Hepatocyte (in vitro differentiated cells): ENCODE data around the gene APBA2. TPM values are rescaled to one million over a fixed set of nuclear protein-coding genes. Genes with fewer than 3 reads are reported as not detected.

Source experiments
- DNase-seq: peaks from one replicate; pipeline ENCODE4 v3.0.0-alpha.2; 2016; ENCODE audit warnings: low spot score
- H2AFZ ChIP-seq: fragments of 200-600 bp; sonication (generic); 2 replicates; pipeline ENCODE4 v1.6.0; 2016; ENCODE audit warnings: antibody characterized with exemption, mild to moderate bottlenecking
- H3K27ac ChIP-seq: fragments of 200-600 bp; sonication (generic); 2 replicates; pipeline ENCODE4 v1.5.1; 2016; ENCODE audit warnings: mild to moderate bottlenecking
- H3K27me3 ChIP-seq: fragments of 200-600 bp; sonication (generic); 2 replicates; pipeline ENCODE4 v1.6.1; 2016
- H3K36me3 ChIP-seq: fragments of 200-600 bp; sonication (generic); replicated peaks from 2 replicates; pipeline ENCODE4 v1.5.1; 2016; ENCODE audit warnings: low read depth; ENCODE audit not compliant: insufficient read depth
- H3K4me1 ChIP-seq: fragments of 200-600 bp; sonication (generic); 2 replicates; pipeline ENCODE4 v1.5.1; 2016; ENCODE audit warnings: mild to moderate bottlenecking, moderate library complexity; ENCODE audit not compliant: insufficient read depth
- H3K4me2 ChIP-seq: fragments of 200-600 bp; sonication (generic); 2 replicates; pipeline ENCODE4 v1.6.0; 2016
- H3K4me3 ChIP-seq: fragments of 200-600 bp; sonication (generic); 2 replicates; pipeline ENCODE4 v1.5.1; 2016; ENCODE audit warnings: mild to moderate bottlenecking
- H3K79me2 ChIP-seq: fragments of 200-600 bp; sonication (generic); 2 replicates; pipeline ENCODE4 v1.6.0; 2017; ENCODE audit warnings: mild to moderate bottlenecking
- H3K9me2 ChIP-seq: fragments of 200-600 bp; sonication (generic); replicated peaks from 2 replicates; pipeline ENCODE4 v1.6.0; 2017; ENCODE audit warnings: mild to moderate bottlenecking; ENCODE audit not compliant: insufficient read depth
- H3K9me3 ChIP-seq: fragments of 200-600 bp; sonication (generic); 2 replicates; pipeline ENCODE4 v1.5.1; 2016; ENCODE audit warnings: low read depth, mild to moderate bottlenecking
- H4K20me1 ChIP-seq: fragments of 200-600 bp; sonication (generic); 2 replicates; pipeline ENCODE4 v1.6.0; 2016; ENCODE audit warnings: mild to moderate bottlenecking; ENCODE audit not compliant: insufficient read depth, poor library complexity, severe bottlenecking
- EZH2 ChIP-seq: fragments of 200-600 bp; sonication (generic); IDR thresholded peaks from 2 replicates; pipeline ENCODE4 v1.6.1; 2016; ENCODE audit warnings: antibody characterized with exemption, mild to moderate bottlenecking, borderline replicate concordance
- EZH2phosphoT487 ChIP-seq: fragments of 200-600 bp; sonication (generic); IDR thresholded peaks from one replicate; pipeline ENCODE4 v1.6.1; 2018; ENCODE audit warnings: antibody characterized with exemption, mild to moderate bottlenecking, low read depth, moderate library complexity; ENCODE audit not compliant: unreplicated experiment, severe bottlenecking
- WGBS: methylation state at CpG from one replicate; pipeline ENCODE4 v1.1.6; 2016; ENCODE audit warnings: low lambda C conversion rate; ENCODE audit errors: missing lambda C conversion rate; 5-methylcytosine and 5-hydroxymethylcytosine counted together
- polyA plus RNA-seq: library from polyadenylated mRNA; unstranded; fragments of >200 nt; fragmentation: Nextera tagmentation; extraction: Ambion mirVana; gene quantifications from 2 replicates; pipeline ENCODE4 v1.2.1, GENCODE V29; 2016
- total RNA-seq: library from RNA; depleted of rRNA; stranded (reverse); fragments of >200 nt; gene quantifications from 2 replicates; pipeline ENCODE4 v1.2.3, GENCODE V29; 2014
- TF ChIP-seq, protein P1 (sequence below): fragments of 200-600 bp; sonication (generic); IDR thresholded peaks from 2 replicates; pipeline ENCODE4 v1.5.1; 2016; ENCODE audit warnings: antibody characterized with exemption, mild to moderate bottlenecking; ENCODE audit not compliant: poor library complexity

The APBA2 gene
- total and polyA plus RNA-seq, 2 experiments from 2014 or later, result 8.4 to 10.1 TPM

DNA sequence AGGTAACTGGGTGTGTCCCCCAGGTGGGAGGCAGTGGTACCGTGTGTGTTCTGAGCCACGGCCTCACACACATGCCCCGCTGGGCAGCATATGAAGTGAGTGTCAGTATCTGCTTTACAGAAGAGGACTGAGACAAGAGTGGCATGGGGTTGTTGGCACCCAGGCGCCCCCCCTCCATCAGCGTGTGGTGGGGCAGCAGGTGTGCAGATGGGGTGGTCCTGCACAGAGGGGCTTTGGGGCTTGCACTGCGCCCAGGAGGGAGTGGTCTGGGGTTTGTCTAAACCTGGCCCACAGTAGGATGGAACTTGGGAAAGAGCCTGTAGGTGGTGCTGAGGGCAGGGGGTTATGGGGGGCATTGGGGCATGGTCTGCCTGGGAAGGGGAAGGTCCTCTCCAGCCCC is 176.0 kb downstream of the APBA2 start:
- WGBS, result 97% methylated on average over 6 of the region's 6 CpGs
- H2AFZ ChIP-seq, result no peak overlapping the region

DNA sequence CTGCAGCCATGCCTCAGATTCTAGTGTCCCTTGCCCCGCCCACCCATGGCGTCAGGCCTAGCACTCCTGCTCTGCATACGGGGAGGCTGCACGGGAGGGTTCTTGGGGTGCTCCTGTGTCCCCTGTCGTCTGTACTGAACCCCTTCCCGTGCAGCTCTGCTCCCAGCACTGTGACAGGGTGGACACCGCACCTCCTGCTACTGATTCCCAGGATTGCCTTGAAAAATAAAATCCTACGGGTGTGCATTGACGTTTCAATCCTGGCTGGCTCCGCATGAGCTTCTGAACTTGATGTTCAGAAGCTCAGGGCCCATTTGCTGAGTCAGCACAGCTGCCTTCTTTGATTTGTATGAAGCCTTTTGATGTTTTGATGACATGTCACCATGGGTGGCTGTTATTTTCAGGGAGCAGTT is 176.4 kb downstream of the APBA2 start:
- Histone ChIP-seq H2AFZ (no peak overlapping the region), H3K4me1 (no peaks in the 10 kb centered on the region), H4K20me1 (no peaks in the 10 kb centered on the region), H3K27me3 (no peaks in the 10 kb centered on the region), H3K9me2 (no peaks in the 10 kb centered on the region), H3K27ac (no peak overlapping the region), H3K9me3 (no peaks in the 10 kb centered on the region), H3K4me2 (no peak overlapping the region), H3K4me3 (no peak overlapping the region), H3K36me3 (no peaks in the 10 kb centered on the region), H3K79me2 (no peaks in the 10 kb centered on the region)
- WGBS, result 76% methylated on average over 7 of the region's 10 CpGs
- TF ChIP-seq EZH2, result no peak
- TF ChIP-seq EZH2phosphoT487, result no peak
- TF ChIP-seq, protein P1, sequence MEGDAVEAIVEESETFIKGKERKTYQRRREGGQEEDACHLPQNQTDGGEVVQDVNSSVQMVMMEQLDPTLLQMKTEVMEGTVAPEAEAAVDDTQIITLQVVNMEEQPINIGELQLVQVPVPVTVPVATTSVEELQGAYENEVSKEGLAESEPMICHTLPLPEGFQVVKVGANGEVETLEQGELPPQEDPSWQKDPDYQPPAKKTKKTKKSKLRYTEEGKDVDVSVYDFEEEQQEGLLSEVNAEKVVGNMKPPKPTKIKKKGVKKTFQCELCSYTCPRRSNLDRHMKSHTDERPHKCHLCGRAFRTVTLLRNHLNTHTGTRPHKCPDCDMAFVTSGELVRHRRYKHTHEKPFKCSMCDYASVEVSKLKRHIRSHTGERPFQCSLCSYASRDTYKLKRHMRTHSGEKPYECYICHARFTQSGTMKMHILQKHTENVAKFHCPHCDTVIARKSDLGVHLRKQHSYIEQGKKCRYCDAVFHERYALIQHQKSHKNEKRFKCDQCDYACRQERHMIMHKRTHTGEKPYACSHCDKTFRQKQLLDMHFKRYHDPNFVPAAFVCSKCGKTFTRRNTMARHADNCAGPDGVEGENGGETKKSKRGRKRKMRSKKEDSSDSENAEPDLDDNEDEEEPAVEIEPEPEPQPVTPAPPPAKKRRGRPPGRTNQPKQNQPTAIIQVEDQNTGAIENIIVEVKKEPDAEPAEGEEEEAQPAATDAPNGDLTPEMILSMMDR, result no peak
- no peak for DNase-seq

More for the DNA sequence above, 176.0 kb downstream of the APBA2 start:
- no peaks in the 10 kb centered on the region for H3K79me2 ChIP-seq
- no peaks in the 10 kb centered on the region for H3K36me3 ChIP-seq
- H3K9me3 ChIP-seq, result no peaks in the 10 kb centered on the region
- H3K27ac ChIP-seq, result no peak overlapping the region
- H3K27me3 ChIP-seq, result no peaks in the 10 kb centered on the region
- TF ChIP-seq EZH2phosphoT487, result no peak
- no peak for TF ChIP-seq EZH2
- TF ChIP-seq, protein P1, result no peak
- no peak overlapping the region for H3K4me2 ChIP-seq
- no peaks in the 10 kb centered on the region for H3K4me1 ChIP-seq
- no peak for DNase-seq
- no peaks in the 10 kb centered on the region for H3K9me2 ChIP-seq
- H4K20me1 ChIP-seq, result no peaks in the 10 kb centered on the region
- H3K4me3 ChIP-seq, result no peak overlapping the region

DNA sequence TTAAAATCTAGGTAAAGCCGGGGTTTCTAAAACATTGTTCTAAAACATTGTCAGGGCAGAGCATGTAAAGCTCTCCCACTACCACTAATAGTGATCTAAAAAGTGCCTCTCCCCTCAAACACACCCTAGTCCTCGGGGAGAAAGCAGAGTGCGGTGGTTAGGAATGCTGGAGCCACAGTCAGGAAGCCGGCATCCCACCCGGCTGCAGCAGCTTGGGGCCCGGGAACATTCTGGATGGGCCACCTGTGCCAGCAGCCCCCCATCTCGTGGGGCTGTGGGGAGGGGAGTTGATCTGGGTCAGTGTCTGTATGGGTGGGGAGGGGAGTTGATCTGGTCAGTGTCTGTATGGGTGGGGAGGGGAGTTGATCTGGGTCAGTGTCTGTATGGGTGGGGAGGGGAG is 176.9 kb downstream of the APBA2 start:
- 73% methylated on average over 7 of the region's 7 CpGs for WGBS
- Histone ChIP-seq H3K79me2 (no peaks in the 10 kb centered on the region), H3K27ac (no peak overlapping the region), H3K4me3 (no peak overlapping the region), H3K9me3 (no peaks in the 10 kb centered on the region), H3K27me3 (no peaks in the 10 kb centered on the region), H2AFZ (no peak overlapping the region), H4K20me1 (no peaks in the 10 kb centered on the region), H3K36me3 (no peaks in the 10 kb centered on the region), H3K4me1 (no peaks in the 10 kb centered on the region), H3K9me2 (no peaks in the 10 kb centered on the region), H3K4me2 (no peak overlapping the region)
- no peak for DNase-seq
- no peak for TF ChIP-seq EZH2
- no peak for TF ChIP-seq EZH2phosphoT487

DNA sequence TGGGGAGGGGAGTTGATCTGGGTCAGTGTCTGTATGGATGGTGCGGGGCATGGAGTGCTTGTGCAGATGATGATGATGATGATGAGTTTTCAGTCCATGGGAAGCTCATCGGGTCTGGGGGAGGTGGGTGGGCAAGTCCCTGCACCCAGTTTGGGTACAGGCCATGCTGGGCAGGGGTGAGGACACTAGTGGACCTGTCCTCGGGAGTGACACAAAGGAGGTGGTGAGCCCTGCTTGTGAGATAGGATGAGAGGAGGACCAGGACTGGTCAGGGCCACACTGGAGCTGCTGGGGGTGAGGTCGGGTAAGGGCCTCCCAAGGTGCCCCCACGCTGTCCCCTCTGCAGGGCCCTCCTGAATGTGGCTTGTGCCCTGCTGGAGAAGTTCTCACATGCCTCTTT is 177.9 kb downstream of the APBA2 start:
- H3K4me2 ChIP-seq, result no peak overlapping the region
- no peaks in the 10 kb centered on the region for H3K36me3 ChIP-seq
- no peaks in the 10 kb centered on the region for H3K9me3 ChIP-seq
- H3K4me3 ChIP-seq, result no peak overlapping the region
- H3K27ac ChIP-seq, result no peak overlapping the region
- TF ChIP-seq, protein P1, result no peak
- TF ChIP-seq EZH2, result no peak
- TF ChIP-seq EZH2phosphoT487, result no peak
- no peaks in the 10 kb centered on the region for H4K20me1 ChIP-seq
- H3K9me2 ChIP-seq, result no peaks in the 10 kb centered on the region
- no peaks in the 10 kb centered on the region for H3K79me2 ChIP-seq
- no peak overlapping the region for H2AFZ ChIP-seq
- no peak for DNase-seq
- no peaks in the 10 kb centered on the region for H3K27me3 ChIP-seq
- 87% methylated on average over 2 of the region's 5 CpGs for WGBS
- H3K4me1 ChIP-seq, result no peaks in the 10 kb centered on the region
